NCI-H1436 (cell line): ENCODE results near the gene NPR2.

ENCODE experiments used
- DNase-seq: peaks from one replicate; lab custom pipeline; 2025; lab: John Stamatoyannopoulos, UW

NPR2 gene

DNA sequence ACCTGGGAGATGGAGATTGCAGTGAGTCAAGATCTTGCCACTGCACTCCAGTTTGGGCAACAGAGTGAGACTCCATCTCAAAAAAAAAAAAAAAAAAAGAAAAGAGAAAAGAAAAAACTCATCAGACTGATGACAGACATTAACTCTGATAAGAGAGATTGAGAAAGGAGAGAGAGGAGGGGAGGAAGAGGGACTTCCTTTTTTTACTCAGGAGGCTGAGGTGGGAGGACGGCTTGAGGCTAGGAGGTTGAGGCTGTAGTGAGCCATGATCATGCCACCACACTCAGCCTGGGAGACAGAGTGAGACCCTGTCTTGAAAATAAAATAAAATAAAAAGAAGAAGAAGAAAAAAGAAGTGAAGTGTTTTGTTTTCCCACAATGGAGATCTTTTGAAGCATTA, 27.6 kb upstream of the NPR2 start:
- no peak for DNase-seq

GRCh38 chr9:35766997-35767396, 24.4 kb upstream of the NPR2 start:
- no peak for DNase-seq

DNA sequence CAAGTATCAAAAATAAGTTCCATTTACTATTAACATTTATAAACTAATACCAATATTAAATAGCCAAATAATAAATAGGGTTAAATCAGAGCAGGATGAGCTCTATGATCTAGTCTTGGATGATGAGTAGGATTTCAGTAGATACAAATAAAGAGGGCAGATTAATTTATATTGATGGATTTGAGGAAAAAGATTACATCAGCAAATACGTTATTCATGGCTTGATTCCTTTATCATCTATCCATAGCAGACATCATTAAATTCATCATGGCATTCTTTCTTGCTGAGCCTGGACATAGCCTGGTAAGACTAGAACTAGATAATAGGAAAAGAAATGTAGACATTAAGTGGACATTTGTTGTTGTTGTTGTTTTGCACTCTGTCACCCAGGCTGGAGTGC, 23.9 kb upstream of the NPR2 start:
- DNase-seq: no peak

- DNase-seq: no peak
Measured at GRCh38 chr9:35769763-35770162, 21.6 kb upstream of the NPR2 start.

DNA sequence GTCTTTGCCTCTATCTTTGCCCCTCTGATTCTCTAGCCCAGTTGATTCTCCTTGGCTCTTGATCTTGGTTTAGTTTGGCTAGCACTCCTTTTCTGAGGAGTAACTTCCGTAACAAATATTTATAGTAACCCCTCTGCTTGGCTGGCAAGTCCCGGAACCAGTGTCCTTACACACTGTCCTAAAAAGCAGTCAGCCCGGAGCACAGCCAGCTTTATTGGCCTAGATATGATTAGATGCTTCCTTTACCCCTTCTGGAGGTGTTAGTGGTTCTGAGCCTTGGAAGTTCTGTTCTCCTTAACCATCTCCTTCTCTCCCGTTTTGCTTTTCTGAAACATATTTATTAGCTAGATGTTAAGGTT, 20.3 kb upstream of the NPR2 start:
- DNase-seq: no peak

DNA sequence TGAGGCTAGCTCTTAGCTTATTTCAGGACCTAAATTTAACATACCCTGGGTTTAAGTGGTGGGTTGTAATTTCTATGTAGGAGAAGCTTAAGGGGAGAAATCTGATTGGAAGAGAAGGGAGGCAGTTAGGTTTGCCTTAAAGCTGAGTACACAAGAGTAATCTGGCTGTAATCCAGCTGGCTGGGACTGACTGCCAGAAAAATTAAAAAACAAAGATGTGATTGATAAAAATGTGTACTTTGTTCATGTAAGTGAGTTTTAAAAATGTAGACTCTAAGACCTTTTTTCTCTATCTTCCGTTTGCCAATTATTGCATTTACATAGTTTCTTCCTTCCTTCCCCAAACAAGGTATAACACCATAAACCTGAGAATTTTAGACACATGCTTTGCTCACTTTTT, 19.9 kb upstream of the NPR2 start:
- DNase-seq: peak; percentile 58

DNA sequence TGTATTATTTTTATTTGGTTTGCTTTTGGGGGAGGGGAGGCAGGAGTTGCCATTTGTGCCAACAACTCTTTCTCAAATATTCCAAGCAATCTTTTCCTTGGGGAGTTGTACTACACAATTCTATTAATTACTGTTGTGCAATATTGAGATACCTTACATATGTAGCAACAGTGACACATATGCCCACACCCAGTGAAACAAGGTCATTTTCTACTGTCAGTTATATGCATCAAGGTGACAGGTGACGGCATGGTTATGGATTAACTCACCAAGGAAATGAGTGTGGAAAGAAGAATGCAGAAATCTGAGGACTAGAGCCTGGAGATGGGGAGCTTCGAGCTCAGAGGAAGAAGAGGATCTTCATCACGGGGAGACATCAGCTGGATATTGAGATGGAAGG, 19.4 kb upstream of the NPR2 start:
- DNase-seq: no peak

- no peak for DNase-seq
Measured at GRCh38 chr9:35774907-35775635, 16.3 kb upstream of the NPR2 start.

GRCh38 chr9:35776018-35776417, 15.4 kb upstream of the NPR2 start:
- DNase-seq: peak; percentile 82

GRCh38 chr9:35778496-35778895, 12.9 kb upstream of the NPR2 start:
- no peak for DNase-seq

GRCh38 chr9:35781066-35781465, 10.3 kb upstream of the NPR2 start:
- no peak for DNase-seq

- no peak for DNase-seq
Measured at GRCh38 chr9:35783418-35783817, 8.0 kb upstream of the NPR2 start.

GRCh38 chr9:35789541-35789940, 1.9 kb upstream of the NPR2 start:
- DNase-seq: no peak

DNA sequence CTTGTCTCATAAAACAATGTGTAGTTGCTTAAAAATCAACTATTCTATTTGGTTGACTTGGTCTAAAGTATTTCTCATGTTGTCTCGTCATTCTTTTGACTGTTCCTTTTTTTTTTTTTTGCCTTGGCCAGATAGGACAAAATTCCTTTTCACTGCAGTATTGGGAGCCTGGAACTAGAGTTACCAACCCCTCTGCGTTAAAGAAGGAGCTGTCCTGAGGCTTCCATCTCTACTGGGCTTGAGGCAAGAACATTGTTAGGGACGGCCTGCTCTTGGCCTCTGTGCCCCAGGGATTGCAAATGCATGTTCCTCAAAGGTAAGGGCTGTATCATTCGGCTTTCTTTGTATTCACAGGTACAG, 1.4 kb upstream of the NPR2 start:
- no peak for DNase-seq

GRCh38 chr9:35790385-35791296, 750 bp upstream of the NPR2 start:
- peak; percentile 71 for DNase-seq

- DNase-seq: no peak
Measured at GRCh38 chr9:35792024-35792813, 828 bp downstream of the NPR2 start.

DNA sequence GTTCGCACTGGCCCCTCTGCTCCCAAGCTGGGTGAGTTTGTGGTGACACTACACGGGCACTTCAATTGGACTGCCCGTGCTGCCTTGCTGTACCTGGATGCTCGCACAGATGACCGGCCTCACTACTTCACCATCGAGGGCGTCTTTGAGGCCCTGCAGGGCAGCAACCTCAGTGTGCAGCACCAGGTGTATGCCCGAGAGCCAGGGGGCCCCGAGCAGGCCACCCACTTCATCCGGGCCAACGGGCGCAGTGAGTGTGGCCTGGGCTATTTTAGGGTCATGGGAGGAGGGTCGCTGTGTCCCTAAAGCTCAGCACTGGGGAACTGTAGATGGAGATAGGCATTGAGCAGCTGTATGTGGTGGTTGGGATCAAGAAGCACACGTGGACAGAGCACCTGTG, 1.4 kb downstream of the NPR2 start:
- no peak for DNase-seq

DNA sequence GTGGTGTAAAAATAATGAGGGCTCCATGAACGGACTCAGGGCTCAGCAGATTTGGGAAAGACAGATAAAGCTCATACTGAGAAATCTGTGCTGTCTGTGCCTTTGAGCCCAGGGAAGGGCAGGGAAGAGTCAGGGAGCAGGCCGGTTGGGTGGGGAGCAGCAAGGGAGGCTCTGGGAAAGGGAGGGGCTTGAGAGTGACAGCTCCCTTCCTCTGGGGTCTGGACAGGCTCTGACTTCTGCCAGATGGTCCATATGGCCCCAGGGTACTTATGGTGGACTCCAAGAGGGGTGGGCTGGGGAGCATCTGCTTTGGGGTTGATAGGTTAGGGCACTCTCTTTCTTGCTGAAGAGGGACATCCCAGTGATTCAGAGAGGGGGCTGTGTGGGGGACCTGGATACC, 2.1 kb downstream of the NPR2 start:
- DNase-seq: no peak

DNA sequence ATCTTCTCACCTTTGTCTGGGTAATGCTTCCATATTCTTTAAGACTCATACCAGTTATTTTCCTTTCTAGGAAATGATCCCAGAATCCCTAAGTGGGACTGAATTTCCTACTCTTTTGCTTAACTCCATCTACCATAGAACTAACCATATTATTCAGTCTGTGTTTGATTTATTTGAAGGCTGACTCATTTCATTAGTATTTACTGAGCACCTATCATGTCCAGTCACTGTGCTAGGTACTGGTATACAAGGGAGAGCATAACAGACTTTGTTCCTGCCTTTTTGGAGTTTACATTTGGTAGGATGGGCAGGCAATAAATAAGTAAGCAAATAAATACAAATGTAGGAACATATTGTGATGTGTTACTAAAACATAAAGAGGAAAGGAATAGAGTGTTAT, 4.3 kb downstream of the NPR2 start:
- no peak for DNase-seq

DNA sequence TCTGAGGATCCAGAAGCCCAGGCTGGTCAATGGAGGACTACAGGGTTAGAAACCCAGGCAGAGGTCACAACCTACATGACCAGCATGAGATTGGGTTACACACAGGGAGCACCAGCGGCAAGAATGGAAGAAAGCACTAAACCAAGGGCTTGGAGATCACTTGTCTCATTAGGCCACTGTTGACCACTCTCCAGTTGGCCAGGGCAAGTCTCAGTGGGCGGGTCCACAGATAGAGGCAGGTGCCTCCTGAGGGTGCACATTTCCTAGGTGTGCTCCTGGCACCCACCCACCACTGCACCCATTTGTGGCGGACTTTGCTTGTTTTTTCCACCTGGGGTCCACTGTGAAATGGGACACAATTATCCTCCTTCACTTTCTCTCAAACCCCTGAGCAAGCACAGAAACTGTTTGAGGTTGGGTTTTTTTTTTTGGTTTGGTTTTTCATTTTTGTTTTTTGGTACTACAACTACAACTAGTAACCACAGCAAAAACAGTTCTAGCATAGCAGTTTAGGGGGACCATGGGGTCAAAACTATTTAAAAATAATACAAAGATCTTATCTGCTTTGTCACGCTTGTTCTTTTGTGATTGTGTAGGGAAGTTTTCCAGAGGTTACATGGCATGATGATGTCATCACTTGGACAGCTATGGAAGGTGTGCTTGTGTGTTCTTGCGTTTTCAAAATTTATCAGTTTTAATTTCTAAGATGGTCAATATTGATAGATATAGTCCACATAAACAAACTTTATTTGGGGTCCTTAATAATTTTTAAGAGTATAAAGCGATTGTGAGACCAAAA, 6.1 kb downstream of the NPR2 start:
- DNase-seq: no peak

DNA sequence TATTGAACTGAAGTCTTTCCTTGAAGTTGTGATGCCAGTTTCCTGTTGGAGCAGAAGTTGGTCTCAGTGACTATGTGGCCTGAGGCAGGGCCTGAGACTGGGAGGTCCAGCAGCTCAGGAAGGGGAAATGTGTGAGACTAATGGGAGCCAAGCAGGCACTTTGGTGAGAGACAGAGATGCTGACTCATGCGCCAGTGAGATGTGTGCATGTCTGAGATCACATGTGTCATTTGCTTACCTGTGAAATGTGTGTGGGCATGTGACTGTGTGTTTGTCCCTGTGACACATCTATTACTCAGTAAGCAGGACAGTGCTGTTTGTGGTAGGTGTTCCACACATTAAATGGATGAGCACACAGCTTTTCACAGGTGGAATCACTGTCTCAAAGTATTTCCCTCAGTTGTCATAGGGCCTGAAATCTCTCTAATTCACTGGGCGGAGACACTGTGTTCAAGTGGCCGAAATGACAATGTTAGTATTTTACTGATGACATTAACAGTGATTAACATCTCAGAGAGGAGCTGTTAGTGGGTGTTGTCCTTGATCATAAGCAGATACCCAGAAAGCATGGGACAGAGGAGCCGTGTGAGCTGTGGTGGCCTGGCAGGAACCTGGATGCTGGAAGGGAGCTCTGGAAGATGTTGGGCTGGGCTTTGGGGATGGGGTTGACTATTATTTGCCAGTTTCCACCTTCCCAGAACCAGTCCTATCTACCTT, 7.4 kb downstream of the NPR2 start:
- no peak for DNase-seq
